Spleen (tissue), 11 donors: ENCODE data around the gene NENF. TPM values are rescaled to one million over a fixed set of nuclear protein-coding genes. Genes with fewer than 3 reads are reported as not detected.
A peak's percentile ranks its signal among the peaks of the same experiment; 100 is the strongest.

Source experiments
- DNase-seq: peaks from one replicate; pipeline ENCODE4 v3.0.0-alpha.2; 2020
- H3K27ac ChIP-seq, 8 donors: fragments of 200-600 bp; sonication (generic) in 7 of 8; 1 replicate in 4 of 8; 2 replicates in 4 of 8; pipeline versions ENCODE4 v1.5.0 to v1.8.0; 2016 to 2021; ENCODE audit warnings: inconsistent platforms in 4 of 8, mild to moderate bottlenecking in 4 of 8, moderate library complexity in 1 of 8
- H3K27me3 ChIP-seq, 7 donors: fragments of 200-600 bp; sonication (generic) in 6 of 7; replicated peaks in 1 of 7; 1 replicate in 4 of 7; 2 replicates in 3 of 7; pipeline versions ENCODE4 v1.5.0 to v1.8.0; 2016 to 2021; ENCODE audit warnings: inconsistent platforms in 3 of 7, mild to moderate bottlenecking in 1 of 7
- H3K36me3 ChIP-seq, 6 donors: fragments of 200-600 bp; sonication (generic) in 5 of 6; 1 replicate in 4 of 6; 2 replicates in 2 of 6; pipeline versions ENCODE4 v1.5.0 to v1.8.0; 2016 to 2021; ENCODE audit warnings: inconsistent platforms in 2 of 6
- H3K4me1 ChIP-seq, 6 donors: fragments of 200-600 bp; sonication (generic) in 5 of 6; 1 replicate in 3 of 6; 2 replicates in 3 of 6; pipeline versions ENCODE4 v1.5.0 to v1.8.0; 2016 to 2021; ENCODE audit warnings: inconsistent platforms in 3 of 6
- H3K4me3 ChIP-seq, 8 donors: fragments of 200-600 bp; sonication (generic) in 7 of 8; 1 replicate in 4 of 8; 2 replicates in 4 of 8; pipeline versions ENCODE4 v1.5.0 to v1.8.0; 2016 to 2021; ENCODE audit warnings: inconsistent platforms in 4 of 8, mild to moderate bottlenecking in 4 of 8, moderate library complexity in 2 of 8
- H3K9me3 ChIP-seq, 8 donors: fragments of 200-600 bp; sonication (generic) in 7 of 8; 1 replicate in 4 of 8; 2 replicates in 4 of 8; pipeline versions ENCODE4 v1.5.0 to v1.8.0; 2016 to 2021; ENCODE audit warnings: inconsistent platforms in 4 of 8
- CTCF ChIP-seq, 11 experiments: fragments of 200-600 bp in 7 of 11; fragments of 450-650 bp in 4 of 11; sonication (generic) in 4 of 11; IDR thresholded peaks in 8 of 11; conservative IDR thresholded peaks in 3 of 11; 1 replicate in 7 of 11; 2 replicates in 4 of 11; pipeline versions ENCODE4 v1.4.0 to v1.8.0; 2016 to 2021; ENCODE audit warnings: antibody characterized with exemption in 11 of 11, inconsistent platforms in 4 of 11, mild to moderate bottlenecking in 1 of 11
- POLR2A ChIP-seq, 3 donors: fragments of 450-650 bp; IDR thresholded peaks; one replicate each; pipeline ENCODE4 v1.5.1; 2017; ENCODE audit warnings: antibody characterized with exemption in 3 of 3, mild to moderate bottlenecking in 1 of 3
- POLR2AphosphoS5 ChIP-seq, 3 donors: sonication (generic); formaldehyde crosslinking; IDR thresholded peaks; one replicate each; pipeline ENCODE4 v1.5.1; 2017; ENCODE audit warnings: antibody characterized with exemption in 3 of 3
- WGBS, 5 donors: extraction: QIAGEN DNeasy Blood & Tissue Kit in 3 of 5; methylation state at CpG; one replicate each; pipeline versions ENCODE4 v1.1.5 to v1.1.7; 2013 to 2018; 5-methylcytosine and 5-hydroxymethylcytosine counted together
- intact Hi-C: fragments of 100-400 bp; cut with DNase I; formaldehyde crosslinking; loops from one replicate; pipeline ENCODE4 v1.15.0; 2023; ENCODE audit warnings: low total_unique reads
- polyA plus RNA-seq, 3 donors: library from polyadenylated mRNA; stranded (reverse); fragments of 200-250 nt; gene quantifications; one replicate each; pipeline ENCODE4 v1.2.1, GENCODE V29; 2013
- total RNA-seq, 7 donors: library from RNA; depleted of rRNA in 3 of 7; stranded (reverse); fragments of >200 nt in 3 of 7; fragmentation: NEBNext Ultra II Directional in 4 of 7; extraction: Animal tissue kit (Norgen Biotek cat#: 25700) in 4 of 7; gene quantifications; one replicate each; pipeline versions ENCODE4 v1.1.0 to v1.2.1, GENCODE V29; 2016 to 2021
- donor health status: healthy with polysubstance abuse.
- donor health status: DM: no; HTN: no; CAD: no; lungs with moderate emphysema.
- donor health status: DM: no; HTN: no; CAD: no.
- donor health status: Bipolar disorder and iron deficiency.
- donor health status: healthy.
- donor health status: DM: no; HTN: no; CAD: no.
- donor health status: DM: yes; HTN: yes; CAD: no.

Gene NENF
- total and polyA plus RNA-seq, 10 donors, result 23.2 to 59.4 (median 40.8) TPM

- 31 to 38% (median 34%) methylated on average over 11 to 12 of the region's 12 CpGs for WGBS, 5 donors
- TF ChIP-seq POLR2A (IDR thresholded peaks at IDR 0.05), result no peak
- peak in 1 of 3 donors; percentile 28 for TF ChIP-seq POLR2AphosphoS5 (IDR thresholded peaks at IDR 0.05)
- TF ChIP-seq CTCF (IDR thresholded peaks at IDR 0.05 in 8 of 11, conservative IDR thresholded peaks at IDR 0.05 in 3 of 11), result peak; percentile 74 to 93 (median 85)
- H3K27me3 ChIP-seq, result peaks cover 0 to 10% (median 0%) of the 10 kb centered on the region in 7 donors
- H3K4me3 ChIP-seq, result no peak overlapping the region
- intact Hi-C loops, result loop anchor here (5.0 kb wide), 1 partner anchor 305 kb away; no protein-coding TSS in a partner anchor
- peak; percentile 84 for DNase-seq
- H3K9me3 ChIP-seq, result no peaks in the 10 kb centered on the region
- peaks cover 0 to 11% (median 6%) of the 10 kb centered on the region in 6 donors for H3K4me1 ChIP-seq
- H3K27ac ChIP-seq, result no peak overlapping the region
- H3K36me3 ChIP-seq, result no peaks in the 10 kb centered on the region
Measured at GRCh38 chr1:212477014-212477679, 44.4 kb downstream of the NENF start.

- peaks cover 0 to 10% (median 0%) of the 10 kb centered on the region in 7 donors for H3K27me3 ChIP-seq
- H3K27ac ChIP-seq, result no peak overlapping the region
- TF ChIP-seq POLR2A (IDR thresholded peaks at IDR 0.05) (no peak), CTCF (IDR thresholded peaks at IDR 0.05 in 8 of 11, conservative IDR thresholded peaks at IDR 0.05 in 3 of 11) (no peak), POLR2AphosphoS5 (IDR thresholded peaks at IDR 0.05) (no peak)
- WGBS, 5 donors, result 63 to 76% (median 70%) methylated on average over 8 of the region's 8 CpGs
- no peaks in the 10 kb centered on the region for H3K36me3 ChIP-seq
- H3K9me3 ChIP-seq, result no peaks in the 10 kb centered on the region
- no peak for DNase-seq
- peaks cover 0 to 11% (median 6%) of the 10 kb centered on the region in 6 donors for H3K4me1 ChIP-seq
- intact Hi-C loops, result loop anchor here (5.0 kb wide), 1 partner anchor 304 kb away; no protein-coding TSS in a partner anchor
- no peak overlapping the region for H3K4me3 ChIP-seq
Measured at GRCh38 chr1:212477680-212478466, 45.2 kb downstream of the NENF start.

GRCh38 chr1:212478467-212479025 is 45.8 kb downstream of the NENF start:
- H3K36me3 ChIP-seq, result no peaks in the 10 kb centered on the region
- TF ChIP-seq POLR2A (IDR thresholded peaks at IDR 0.05), result no peak
- TF ChIP-seq POLR2AphosphoS5 (IDR thresholded peaks at IDR 0.05), result no peak
- TF ChIP-seq CTCF (IDR thresholded peaks at IDR 0.05 in 8 of 11, conservative IDR thresholded peaks at IDR 0.05 in 3 of 11), result no peak
- H3K9me3 ChIP-seq, result no peaks in the 10 kb centered on the region
- H3K27ac ChIP-seq, result no peak overlapping the region
- no peak overlapping the region for H3K4me3 ChIP-seq
- intact Hi-C loops, result loop anchor here (5.0 kb wide), 1 partner anchor 304 kb away; no protein-coding TSS in a partner anchor
- H3K27me3 ChIP-seq, result peaks cover 0 to 10% (median 0%) of the 10 kb centered on the region in 7 donors
- H3K4me1 ChIP-seq, result peaks cover 0 to 11% (median 6%) of the 10 kb centered on the region in 6 donors
- WGBS, 5 donors, result 78 to 87% (median 87%) methylated on average over 12 of the region's 12 CpGs
- DNase-seq, result no peak
